Astrocyte (in vitro differentiated cells and primary cell): ENCODE results near the gene HAUS8. TPM values are rescaled to one million over a fixed set of nuclear protein-coding genes. Genes with fewer than 3 reads are reported as not detected.
"Not testable (repeated sequence)": the region's sequence is repeated elsewhere in the genome, so short reads cannot be mapped to it uniquely, and the experiment has no call there.

Source experiments
- DNase-seq: peaks from one replicate; pipeline ENCODE4 v3.0.0-alpha.2; 2010; ENCODE audit warnings: low read depth
- FAIRE-seq: peaks from 2 replicates; lab custom pipeline; 2011; peaks lifted over from hg19 to GRCh38; lab: Jason Lieb, UNC
- H2AFZ ChIP-seq: 2 replicates; pipeline ENCODE4 v1.6.0; 2012; ENCODE audit warnings: low read depth, low read length, inconsistent platforms
- H3K27ac ChIP-seq: 2 replicates; pipeline ENCODE4 v1.5.1; 2011; ENCODE audit warnings: low read depth, low read length, inconsistent platforms
- H3K27me3 ChIP-seq: 2 replicates; pipeline ENCODE4 v1.6.0; 2011; ENCODE audit warnings: low read length, inconsistent platforms; ENCODE audit not compliant: insufficient read depth
- H3K36me3 ChIP-seq: 2 replicates; pipeline ENCODE4 v1.5.1; 2011; ENCODE audit warnings: low read length, inconsistent platforms; ENCODE audit not compliant: insufficient read depth
- H3K4me1 ChIP-seq: 2 replicates; pipeline ENCODE4 v1.5.1; 2011; ENCODE audit warnings: low read length, inconsistent platforms; ENCODE audit not compliant: insufficient read depth
- H3K4me2 ChIP-seq: 2 replicates; pipeline ENCODE4 v1.6.0; 2012; ENCODE audit warnings: low read length, inconsistent platforms
- H3K4me3 ChIP-seq: 2 replicates; pipeline ENCODE4 v1.5.1; 2011; ENCODE audit warnings: low read depth, mild to moderate bottlenecking, low read length, inconsistent platforms; ENCODE audit not compliant: insufficient read depth
- H3K79me2 ChIP-seq: 2 replicates; pipeline ENCODE4 v1.6.0; 2012; ENCODE audit warnings: mild to moderate bottlenecking, low read length, inconsistent platforms; ENCODE audit not compliant: insufficient read depth
- H3K9ac ChIP-seq: 2 replicates; pipeline ENCODE4 v1.6.0; 2012; ENCODE audit warnings: mild to moderate bottlenecking, low read length, inconsistent platforms
- H3K9me3 ChIP-seq: 2 replicates; pipeline ENCODE4 v1.5.1; 2012; ENCODE audit warnings: low read depth, mild to moderate bottlenecking, low read length, inconsistent platforms; ENCODE audit not compliant: insufficient read depth
- H4K20me1 ChIP-seq: 2 replicates; pipeline ENCODE4 v1.6.0; 2012; ENCODE audit warnings: low read length, inconsistent platforms; ENCODE audit not compliant: insufficient read depth
- H3K27ac Mint-ChIP-seq: one replicate; pipeline ENCODE4 v1.8.0; 2021; ENCODE audit warnings: mild to moderate bottlenecking, mixed read lengths; ENCODE audit not compliant: unreplicated experiment
- H3K27me3 Mint-ChIP-seq: one replicate; pipeline ENCODE4 v1.8.0; 2021; ENCODE audit warnings: low read depth, mixed read lengths; ENCODE audit not compliant: unreplicated experiment
- H3K36me3 Mint-ChIP-seq: one replicate; pipeline ENCODE4 v1.8.0; 2021; ENCODE audit warnings: low read depth, mixed read lengths; ENCODE audit not compliant: unreplicated experiment
- H3K4me1 Mint-ChIP-seq: one replicate; pipeline ENCODE4 v1.8.0; 2021; ENCODE audit warnings: low read depth, mixed read lengths; ENCODE audit not compliant: unreplicated experiment
- H3K4me3 Mint-ChIP-seq: one replicate; pipeline ENCODE4 v1.8.0; 2021; ENCODE audit warnings: mild to moderate bottlenecking, moderate library complexity, mixed read lengths; ENCODE audit not compliant: unreplicated experiment
- H3K9me3 Mint-ChIP-seq: one replicate; pipeline ENCODE4 v1.8.0; 2021; ENCODE audit warnings: mild to moderate bottlenecking, mixed read lengths; ENCODE audit not compliant: unreplicated experiment
- EZH2 ChIP-seq: IDR thresholded peaks from 2 replicates; pipeline ENCODE4 v1.6.1; 2012; ENCODE audit warnings: mild to moderate bottlenecking, low read length, inconsistent platforms; ENCODE audit not compliant: insufficient read depth
- total RNA-seq: library from RNA; stranded (reverse); gene quantifications from 2 replicates; pipeline ENCODE4 v1.2.1, GENCODE V29; 2021
- TF ChIP-seq, protein P1 (sequence below): IDR thresholded peaks from 2 replicates; pipeline ENCODE4 v1.5.1; 2011; ENCODE audit warnings: low read depth, mild to moderate bottlenecking, inconsistent platforms, low read length, moderate library complexity; ENCODE audit not compliant: insufficient read depth

Gene HAUS8
- total RNA-seq, 1 donor from 2014 or later: 5.6 TPM

DNA sequence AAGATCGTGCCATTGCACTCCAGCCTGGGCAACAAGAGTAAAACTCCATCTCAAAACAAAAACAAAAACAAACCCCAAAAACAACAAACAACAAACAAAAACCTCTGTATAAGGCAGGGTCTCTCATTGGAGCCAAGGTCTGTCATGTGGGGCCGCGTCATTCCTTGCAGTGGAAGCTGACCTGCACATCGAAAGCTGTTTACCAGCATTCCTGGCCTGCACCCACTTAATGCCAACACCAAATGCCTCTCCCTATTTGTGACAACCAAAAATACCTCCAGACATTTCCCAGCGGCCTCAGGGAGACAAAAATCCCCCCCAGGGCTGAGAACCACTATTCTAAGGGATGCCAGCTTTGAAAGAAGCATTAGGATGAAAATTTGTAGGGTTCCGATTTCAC lies 49.9 kb downstream of the HAUS8 start:
- Histone ChIP-seq H2AFZ (no peak overlapping the region), H4K20me1 (no peaks in the 10 kb centered on the region), H3K9me3 (peaks cover 6% of the 10 kb centered on the region), H3K4me1 (no peaks in the 10 kb centered on the region), H3K4me2 (no peak overlapping the region), H3K4me3 (no peak overlapping the region), H3K27me3 (peaks cover 30% of the 10 kb centered on the region), H3K36me3 (no peaks in the 10 kb centered on the region), H3K27ac (no peak overlapping the region), H3K79me2 (no peaks in the 10 kb centered on the region), H3K9ac (no peak overlapping the region)
- FAIRE-seq (no peak), DNase-seq (no peak)
- Mint-ChIP-seq H3K27ac (no peak overlapping the region), H3K4me1 (peaks cover 4% of the 10 kb centered on the region), H3K9me3 (peaks cover 16% of the 10 kb centered on the region), H3K27me3 (peaks cover 42% of the 10 kb centered on the region), H3K4me3 (no peak overlapping the region), H3K36me3 (peaks cover 6% of the 10 kb centered on the region)
- TF ChIP-seq EZH2: no peak
- TF ChIP-seq, protein P1, sequence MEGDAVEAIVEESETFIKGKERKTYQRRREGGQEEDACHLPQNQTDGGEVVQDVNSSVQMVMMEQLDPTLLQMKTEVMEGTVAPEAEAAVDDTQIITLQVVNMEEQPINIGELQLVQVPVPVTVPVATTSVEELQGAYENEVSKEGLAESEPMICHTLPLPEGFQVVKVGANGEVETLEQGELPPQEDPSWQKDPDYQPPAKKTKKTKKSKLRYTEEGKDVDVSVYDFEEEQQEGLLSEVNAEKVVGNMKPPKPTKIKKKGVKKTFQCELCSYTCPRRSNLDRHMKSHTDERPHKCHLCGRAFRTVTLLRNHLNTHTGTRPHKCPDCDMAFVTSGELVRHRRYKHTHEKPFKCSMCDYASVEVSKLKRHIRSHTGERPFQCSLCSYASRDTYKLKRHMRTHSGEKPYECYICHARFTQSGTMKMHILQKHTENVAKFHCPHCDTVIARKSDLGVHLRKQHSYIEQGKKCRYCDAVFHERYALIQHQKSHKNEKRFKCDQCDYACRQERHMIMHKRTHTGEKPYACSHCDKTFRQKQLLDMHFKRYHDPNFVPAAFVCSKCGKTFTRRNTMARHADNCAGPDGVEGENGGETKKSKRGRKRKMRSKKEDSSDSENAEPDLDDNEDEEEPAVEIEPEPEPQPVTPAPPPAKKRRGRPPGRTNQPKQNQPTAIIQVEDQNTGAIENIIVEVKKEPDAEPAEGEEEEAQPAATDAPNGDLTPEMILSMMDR: no peak

DNA sequence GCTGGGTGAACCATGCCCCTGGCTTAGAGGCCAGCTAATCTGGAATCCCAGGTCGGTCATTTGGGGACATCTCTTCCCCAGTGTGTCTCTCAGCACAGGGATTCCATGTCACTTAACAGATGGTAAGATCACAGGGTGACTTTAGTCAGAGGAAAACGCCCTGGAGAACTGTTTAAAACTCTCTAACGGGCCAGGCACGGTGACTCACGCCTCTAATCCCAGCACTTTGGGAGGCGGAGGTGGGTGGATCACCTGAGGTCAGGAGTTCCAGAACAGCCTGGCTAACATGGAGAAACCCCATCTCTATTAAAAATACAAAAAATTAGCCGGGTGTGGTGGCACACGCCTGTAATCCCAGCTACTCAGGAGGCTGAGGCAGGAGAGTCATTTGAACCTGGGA lies 50.3 kb downstream of the HAUS8 start:
- H3K79me2 ChIP-seq, H3K9ac ChIP-seq, H3K27ac ChIP-seq, H4K20me1 ChIP-seq, H3K4me1 ChIP-seq, H3K4me1 Mint-ChIP-seq, H3K4me3 ChIP-seq, H3K36me3 ChIP-seq, H3K4me2 ChIP-seq, H3K9me3 ChIP-seq, DNase-seq, H2AFZ ChIP-seq, H3K4me3 Mint-ChIP-seq, H3K36me3 Mint-ChIP-seq, H3K27ac Mint-ChIP-seq, FAIRE-seq: not testable (repeated sequence)
- Mint-ChIP-seq H3K9me3 (peaks cover 16% of the 10 kb centered on the region), H3K27me3 (peaks cover 41% of the 10 kb centered on the region)
- peaks cover 30% of the 10 kb centered on the region for H3K27me3 ChIP-seq

- Mint-ChIP-seq H3K27me3 (peaks cover 35% of the 10 kb centered on the region), H3K4me3 (no peak overlapping the region), H3K27ac (no peak overlapping the region), H3K9me3 (peaks cover 14% of the 10 kb centered on the region), H3K36me3 (peaks cover 5% of the 10 kb centered on the region), H3K4me1 (peaks cover 4% of the 10 kb centered on the region)
- no peaks in the 10 kb centered on the region for H3K79me2 ChIP-seq
- peaks cover 30% of the 10 kb centered on the region for H3K27me3 ChIP-seq
- TF ChIP-seq EZH2: no peak
- TF ChIP-seq, protein P1: no peak
- H2AFZ ChIP-seq: no peak overlapping the region
- no peaks in the 10 kb centered on the region for H3K4me1 ChIP-seq
- H3K4me3 ChIP-seq: no peak overlapping the region
- H3K9me3 ChIP-seq: peaks cover 6% of the 10 kb centered on the region
- DNase-seq (no peak), FAIRE-seq (no peak)
- no peaks in the 10 kb centered on the region for H4K20me1 ChIP-seq
- H3K4me2 ChIP-seq: no peak overlapping the region
- H3K9ac ChIP-seq: no peak overlapping the region
- H3K27ac ChIP-seq: no peak overlapping the region
- no peaks in the 10 kb centered on the region for H3K36me3 ChIP-seq
Observed at GRCh38 chr19:17023805-17024204, 51.4 kb downstream of the HAUS8 start.
